Ovary (tissue), 3 donors: ENCODE measurements around the gene RNF8.

Experiments used
- CTCF ChIP-seq, 3 donors: fragments of 450-650 bp in 2 of 3; fragments of 200-600 bp in 1 of 3; IDR thresholded peaks; one replicate each; pipeline versions ENCODE4 v1.5.1 to v1.8.0; 2016 to 2022; ENCODE audit warnings: antibody characterized with exemption in 3 of 3, mild to moderate bottlenecking in 1 of 3
- POLR2A ChIP-seq: fragments of 450-650 bp; IDR thresholded peaks from one replicate; pipeline ENCODE4 v1.6.1; 2017; ENCODE audit warnings: antibody characterized with exemption, mild to moderate bottlenecking, moderate library complexity
- donor health status: DM: no; HTN: no; CAD: no.

- TF ChIP-seq POLR2A (no peak), CTCF (IDR thresholded peaks at IDR 0.05) (no peak)
Measured at GRCh38 chr6:37389857-37390256, 36.1 kb downstream of the RNF8 start.
